Rectal smooth muscle tissue (tissue), 1 donor: ENCODE data around the gene DCDC1.

Experiments
- H3K27ac ChIP-seq: one replicate; pipeline ENCODE4 v1.7.0; 2013; ENCODE audit warnings: low read depth, low read length, inconsistent platforms
- H3K27me3 ChIP-seq: one replicate; pipeline ENCODE4 v1.7.0; 2013; ENCODE audit warnings: low read length; ENCODE audit not compliant: control insufficient read depth, insufficient read depth
- H3K36me3 ChIP-seq: one replicate; pipeline ENCODE4 v1.7.0; 2013; ENCODE audit warnings: low read length; ENCODE audit not compliant: control insufficient read depth, insufficient read depth
- H3K4me1 ChIP-seq: one replicate; pipeline ENCODE4 v1.7.0; 2013; ENCODE audit warnings: low read length; ENCODE audit not compliant: control insufficient read depth, insufficient read depth
- H3K4me3 ChIP-seq: one replicate; pipeline ENCODE4 v1.7.0; 2013; ENCODE audit warnings: low read length
- H3K9ac ChIP-seq: one replicate; pipeline ENCODE4 v1.7.0; 2013; ENCODE audit warnings: low read length

DCDC1 gene

DNA sequence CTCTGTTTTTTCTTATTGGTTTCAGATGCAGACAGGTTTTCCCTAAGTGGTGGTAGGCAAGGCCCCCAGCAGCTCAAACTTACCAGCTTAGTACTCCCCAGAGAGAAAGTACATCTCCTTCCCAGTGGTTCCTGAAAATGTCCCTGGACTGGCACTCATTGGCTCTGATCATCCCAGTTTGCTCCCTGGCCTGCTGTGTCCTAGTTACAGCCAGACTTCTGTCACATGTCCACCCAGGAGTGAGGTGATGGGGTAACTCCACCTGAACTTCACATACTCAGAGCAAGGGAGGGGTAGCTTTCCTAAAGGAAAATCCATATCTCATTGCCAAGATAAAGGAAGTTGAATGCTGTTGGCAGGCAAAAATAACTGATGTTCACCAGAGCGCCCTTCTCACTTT is 546.4 kb downstream of the DCDC1 start:
- Histone ChIP-seq H3K27me3 (no peaks in the 10 kb centered on the region), H3K4me3 (no peak overlapping the region), H3K9ac (no peak overlapping the region), H3K36me3 (no peaks in the 10 kb centered on the region), H3K4me1 (no peaks in the 10 kb centered on the region), H3K27ac (no peak overlapping the region)

DNA sequence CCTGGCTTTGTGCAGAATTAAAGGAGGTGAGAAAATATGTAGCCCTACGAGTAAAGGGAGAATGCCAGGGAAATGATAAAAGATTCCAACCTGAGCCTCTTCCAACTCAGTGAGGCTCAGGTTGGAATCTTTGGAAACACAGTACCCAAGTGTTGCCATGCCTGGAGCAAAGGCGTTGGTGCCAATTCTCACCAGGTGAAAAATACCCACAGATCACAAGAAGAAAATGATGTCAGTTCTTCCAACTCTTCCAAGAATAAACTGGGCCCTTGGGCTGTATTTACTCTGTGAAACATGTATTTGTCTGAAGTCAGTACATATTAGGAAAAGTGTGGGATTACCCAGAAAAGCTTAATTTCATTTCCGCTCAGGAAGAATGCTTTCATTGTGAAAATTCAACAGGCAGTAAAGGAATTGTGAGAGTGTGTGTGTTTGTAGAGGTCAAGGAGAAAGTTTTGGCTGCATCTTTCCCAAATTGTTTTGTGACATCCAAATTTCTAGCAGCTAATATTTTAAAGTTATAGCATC is 548.0 kb downstream of the DCDC1 start:
- Histone ChIP-seq H3K9ac (no peak overlapping the region), H3K27ac (no peak overlapping the region), H3K27me3 (no peaks in the 10 kb centered on the region), H3K4me1 (no peaks in the 10 kb centered on the region), H3K4me3 (no peak overlapping the region), H3K36me3 (no peaks in the 10 kb centered on the region)

- H3K4me3 ChIP-seq: no peak overlapping the region
- H3K27me3 ChIP-seq: no peaks in the 10 kb centered on the region
- H3K27ac ChIP-seq: no peak overlapping the region
- no peaks in the 10 kb centered on the region for H3K36me3 ChIP-seq
- H3K4me1 ChIP-seq: no peaks in the 10 kb centered on the region
- no peak overlapping the region for H3K9ac ChIP-seq
Observed at GRCh38 chr11:30818721-30819120, 550.8 kb downstream of the DCDC1 start.

DNA sequence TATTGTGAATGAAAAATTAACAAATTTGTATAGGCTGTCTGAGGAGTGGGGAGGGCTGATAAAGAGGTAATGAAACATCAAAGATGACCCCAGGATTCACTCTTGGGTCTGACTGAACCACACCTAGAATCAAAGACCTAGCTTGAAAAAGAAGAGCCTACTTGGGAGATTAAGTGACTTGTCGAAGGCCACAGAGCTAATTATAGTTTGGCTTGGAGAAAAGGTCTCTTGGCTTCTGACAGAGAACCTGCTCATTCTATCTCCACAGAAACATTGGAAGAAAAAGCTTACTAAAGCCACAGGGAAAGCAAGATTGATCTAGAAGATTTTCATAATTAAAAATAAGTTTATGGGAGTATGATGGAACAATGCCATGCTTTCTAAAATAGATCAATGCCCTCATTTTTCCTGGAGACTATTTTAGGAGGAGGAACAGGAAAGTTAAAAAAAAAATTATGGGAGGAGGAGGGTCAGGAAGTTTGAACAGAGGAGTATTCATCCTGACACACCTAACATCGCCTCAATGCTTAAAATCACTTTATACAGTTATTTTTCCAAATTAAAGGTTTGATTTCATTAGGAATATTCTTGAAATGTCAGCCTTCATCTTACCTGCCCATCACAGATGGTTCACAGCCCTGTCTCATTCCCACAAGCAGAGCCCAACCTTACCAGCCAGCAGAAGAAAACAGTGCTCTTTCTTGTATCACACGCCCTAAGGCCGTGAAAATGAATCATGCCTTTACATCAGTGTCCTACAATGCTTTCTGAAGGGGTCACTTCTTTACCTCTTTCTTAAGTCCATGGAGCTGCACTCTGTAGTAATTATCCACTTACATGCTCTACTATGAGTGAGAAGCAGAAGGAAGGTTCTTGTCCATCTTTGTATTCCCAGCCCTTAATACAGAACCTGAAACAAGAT is 552.3 kb downstream of the DCDC1 start:
- no peaks in the 10 kb centered on the region for H3K27me3 ChIP-seq
- no peak overlapping the region for H3K27ac ChIP-seq
- no peak overlapping the region for H3K4me3 ChIP-seq
- no peaks in the 10 kb centered on the region for H3K36me3 ChIP-seq
- H3K9ac ChIP-seq: no peak overlapping the region
- no peaks in the 10 kb centered on the region for H3K4me1 ChIP-seq

DNA sequence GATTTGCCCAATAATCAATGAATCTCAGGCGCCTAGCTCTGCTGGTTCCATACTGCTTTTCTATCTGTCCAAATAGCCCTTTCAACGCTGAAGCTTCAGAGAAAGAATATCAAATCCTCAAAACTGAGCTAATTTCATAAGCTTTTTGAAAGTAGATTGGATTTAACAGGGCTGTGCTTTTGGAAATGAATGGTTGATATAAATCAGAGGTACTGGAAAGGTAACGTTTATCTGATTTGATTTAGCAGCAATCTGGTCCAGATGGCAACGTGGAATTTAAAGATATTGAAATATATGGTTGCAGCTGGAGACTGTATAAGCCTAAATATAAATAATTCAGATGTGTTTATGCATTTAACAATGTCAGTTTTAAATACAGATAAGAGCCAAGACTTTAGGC is 553.9 kb downstream of the DCDC1 start:
- H3K9ac ChIP-seq: no peak overlapping the region
- H3K4me3 ChIP-seq: no peak overlapping the region
- H3K4me1 ChIP-seq: no peaks in the 10 kb centered on the region
- H3K36me3 ChIP-seq: no peaks in the 10 kb centered on the region
- H3K27ac ChIP-seq: no peak overlapping the region
- H3K27me3 ChIP-seq: no peaks in the 10 kb centered on the region

- no peak overlapping the region for H3K27ac ChIP-seq
Observed at GRCh38 chr11:30814737-30815136, 554.8 kb downstream of the DCDC1 start.

More at GRCh38 chr11:30814737-30815136, 554.8 kb downstream of the DCDC1 start:
- H3K4me3 ChIP-seq: no peak overlapping the region
- H3K27me3 ChIP-seq: no peaks in the 10 kb centered on the region
- no peaks in the 10 kb centered on the region for H3K4me1 ChIP-seq
- H3K36me3 ChIP-seq: no peaks in the 10 kb centered on the region
- no peak overlapping the region for H3K9ac ChIP-seq
